Suprapubic skin (tissue), 4 donors: Measurements from ENCODE around the gene IFIH1. TPM values are rescaled to one million over a fixed set of nuclear protein-coding genes. Genes with fewer than 3 reads are reported as not detected.

ENCODE experiments used
- DNase-seq, 2 donors: peaks; one replicate each; pipeline ENCODE4 v3.0.0-alpha.2; 2019; ENCODE audit warnings: low spot score in 2 of 2
- H3K27ac ChIP-seq: fragments of 200-600 bp; sonication (generic); one replicate; pipeline ENCODE4 v1.5.1; 2019
- H3K27me3 ChIP-seq: fragments of 200-600 bp; sonication (generic); one replicate; pipeline ENCODE4 v1.5.1; 2019
- H3K36me3 ChIP-seq: fragments of 200-600 bp; sonication (generic); one replicate; pipeline ENCODE4 v1.5.1; 2019
- H3K4me1 ChIP-seq: fragments of 200-600 bp; sonication (generic); one replicate; pipeline ENCODE4 v1.5.1; 2019
- H3K4me3 ChIP-seq: fragments of 200-600 bp; sonication (generic); one replicate; pipeline ENCODE4 v1.5.1; 2019; ENCODE audit warnings: mild to moderate bottlenecking
- H3K9me3 ChIP-seq: fragments of 200-600 bp; sonication (generic); one replicate; pipeline ENCODE4 v1.5.1; 2019
- EP300 ChIP-seq: sonication (generic); formaldehyde crosslinking; IDR thresholded peaks from one replicate; pipeline ENCODE4 v1.6.1; 2017; ENCODE audit warnings: antibody characterized with exemption
- POLR2A ChIP-seq, 2 donors: fragments of 450-650 bp; IDR thresholded peaks; one replicate each; pipeline ENCODE4 v1.6.1; 2017; ENCODE audit warnings: antibody characterized with exemption in 2 of 2, mild to moderate bottlenecking in 2 of 2, moderate library complexity in 2 of 2
- POLR2AphosphoS5 ChIP-seq, 3 donors: sonication (generic); formaldehyde crosslinking; IDR thresholded peaks; one replicate each; pipeline ENCODE4 v1.6.1; 2017; ENCODE audit warnings: antibody characterized with exemption in 3 of 3
- WGBS: methylation state at CpG from one replicate; pipeline ENCODE4 v1.1.5; 2018; 5-methylcytosine and 5-hydroxymethylcytosine counted together
- total RNA-seq, 4 donors: library from RNA; depleted of rRNA; stranded (reverse); fragments of >200 nt; gene quantifications; one replicate each; pipeline ENCODE4 v1.1.0, GENCODE V29; 2016
- TF ChIP-seq, protein P1 (sequence below), 2 donors: fragments of 200-600 bp in 1 of 2; fragments of 450-650 bp in 1 of 2; sonication (generic) in 1 of 2; IDR thresholded peaks; one replicate each; pipeline ENCODE4 v1.5.1; 2016 to 2019; ENCODE audit warnings: antibody characterized with exemption in 2 of 2, mild to moderate bottlenecking in 1 of 2, moderate library complexity in 1 of 2

The IFIH1 gene
- total RNA-seq, 4 donors from 2014 or later: 8.7 to 20.7 (median 16.2) TPM

DNA sequence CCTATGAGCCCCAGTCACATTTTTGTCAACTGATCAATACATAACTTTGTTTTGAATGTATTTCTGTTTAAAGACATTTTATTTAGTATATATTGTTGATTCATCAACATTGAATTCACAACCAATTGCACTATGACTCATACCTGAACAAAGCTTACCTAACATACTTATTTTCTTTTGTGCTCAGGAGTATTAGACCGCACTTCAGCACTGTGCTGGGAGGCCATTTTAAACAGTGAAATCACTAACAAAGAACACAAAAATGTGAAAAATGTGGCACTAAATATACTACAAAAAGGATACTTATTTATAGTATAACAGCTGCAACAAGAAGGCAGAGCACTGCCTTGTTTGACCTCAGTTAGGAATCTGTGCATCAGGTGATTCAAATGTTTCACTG is 12.4 kb upstream of the IFIH1 start:
- H3K36me3 ChIP-seq: no peaks in the 10 kb centered on the region
- H3K9me3 ChIP-seq: no peaks in the 10 kb centered on the region
- H3K4me3 ChIP-seq: no peak overlapping the region
- no peak for DNase-seq
- H3K4me1 ChIP-seq: no peaks in the 10 kb centered on the region
- WGBS: 96% methylated on average over 1 of the region's 1 CpG
- H3K27ac ChIP-seq: no peak overlapping the region
- TF ChIP-seq, protein P1, sequence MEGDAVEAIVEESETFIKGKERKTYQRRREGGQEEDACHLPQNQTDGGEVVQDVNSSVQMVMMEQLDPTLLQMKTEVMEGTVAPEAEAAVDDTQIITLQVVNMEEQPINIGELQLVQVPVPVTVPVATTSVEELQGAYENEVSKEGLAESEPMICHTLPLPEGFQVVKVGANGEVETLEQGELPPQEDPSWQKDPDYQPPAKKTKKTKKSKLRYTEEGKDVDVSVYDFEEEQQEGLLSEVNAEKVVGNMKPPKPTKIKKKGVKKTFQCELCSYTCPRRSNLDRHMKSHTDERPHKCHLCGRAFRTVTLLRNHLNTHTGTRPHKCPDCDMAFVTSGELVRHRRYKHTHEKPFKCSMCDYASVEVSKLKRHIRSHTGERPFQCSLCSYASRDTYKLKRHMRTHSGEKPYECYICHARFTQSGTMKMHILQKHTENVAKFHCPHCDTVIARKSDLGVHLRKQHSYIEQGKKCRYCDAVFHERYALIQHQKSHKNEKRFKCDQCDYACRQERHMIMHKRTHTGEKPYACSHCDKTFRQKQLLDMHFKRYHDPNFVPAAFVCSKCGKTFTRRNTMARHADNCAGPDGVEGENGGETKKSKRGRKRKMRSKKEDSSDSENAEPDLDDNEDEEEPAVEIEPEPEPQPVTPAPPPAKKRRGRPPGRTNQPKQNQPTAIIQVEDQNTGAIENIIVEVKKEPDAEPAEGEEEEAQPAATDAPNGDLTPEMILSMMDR (IDR thresholded peaks at IDR 0.05): no peak
- TF ChIP-seq POLR2AphosphoS5 (IDR thresholded peaks at IDR 0.05) (no peak), EP300 (no peak), POLR2A (IDR thresholded peaks at IDR 0.05) (no peak)
- no peaks in the 10 kb centered on the region for H3K27me3 ChIP-seq

DNA sequence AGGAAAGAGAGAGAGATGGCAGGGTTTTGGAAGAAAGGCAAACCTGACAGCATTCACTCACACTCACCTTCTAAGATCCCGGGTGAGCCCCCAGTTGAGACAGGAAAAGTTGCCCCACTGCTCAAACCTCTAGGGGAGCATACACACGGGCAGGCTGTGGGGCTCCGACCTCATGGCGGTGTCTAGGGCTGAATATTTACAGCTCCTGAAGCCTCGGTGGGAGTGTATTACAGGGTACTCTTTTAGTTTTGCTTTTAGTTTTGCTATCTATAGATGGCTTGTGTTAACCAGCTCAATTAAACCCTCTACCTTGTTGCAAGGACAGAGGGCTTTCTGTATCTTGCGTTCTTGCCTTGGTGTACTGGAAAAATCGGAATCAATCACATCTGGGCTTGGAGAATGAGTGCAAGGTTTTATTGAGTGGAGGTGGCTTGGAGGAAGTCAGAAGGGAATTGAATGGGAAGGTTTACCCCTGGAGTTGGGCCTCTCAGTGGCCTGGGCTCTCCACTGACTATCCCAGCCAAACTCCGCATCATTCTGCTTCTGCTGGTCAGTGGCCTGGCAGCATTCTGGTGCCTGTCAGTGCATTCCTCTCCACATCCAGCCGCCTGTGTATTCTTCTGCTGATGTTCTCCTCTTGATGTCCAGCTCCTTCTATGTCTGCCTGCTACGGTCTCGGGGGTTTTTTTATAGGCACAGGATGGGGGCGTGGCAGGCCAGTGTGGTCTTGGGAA is 10.1 kb upstream of the IFIH1 start:
- H3K27me3 ChIP-seq: no peaks in the 10 kb centered on the region
- no peak for DNase-seq
- no peaks in the 10 kb centered on the region for H3K4me1 ChIP-seq
- TF ChIP-seq, protein P1 (IDR thresholded peaks at IDR 0.05): no peak
- TF ChIP-seq POLR2AphosphoS5 (IDR thresholded peaks at IDR 0.05) (no peak), EP300 (no peak), POLR2A (IDR thresholded peaks at IDR 0.05) (no peak)
- H3K4me3 ChIP-seq: no peak overlapping the region
- no peaks in the 10 kb centered on the region for H3K36me3 ChIP-seq
- 90% methylated on average over 12 of the region's 12 CpGs for WGBS
- H3K9me3 ChIP-seq: no peaks in the 10 kb centered on the region
- no peak overlapping the region for H3K27ac ChIP-seq

DNA sequence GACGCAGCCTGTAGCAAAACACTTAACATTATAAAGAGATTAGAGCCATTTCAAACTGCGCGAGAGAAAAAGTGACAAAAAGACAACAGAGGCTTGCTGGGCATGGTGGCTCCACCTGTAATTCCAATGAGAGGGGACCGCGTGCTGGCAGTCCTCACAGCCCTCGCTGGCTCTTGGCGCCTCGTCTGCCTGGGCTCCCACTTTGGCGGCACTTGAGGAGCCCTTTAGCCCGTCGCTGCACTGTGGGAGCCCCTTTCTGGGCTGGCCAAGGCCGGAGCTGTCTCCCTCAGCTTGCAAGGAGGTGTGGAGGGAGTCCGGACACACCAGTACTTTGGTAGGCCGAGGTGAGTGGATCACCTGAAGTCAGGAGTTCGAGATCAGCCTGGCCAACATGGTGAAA is 9.3 kb upstream of the IFIH1 start:
- Histone ChIP-seq H3K4me3 (no peak overlapping the region), H3K36me3 (no peaks in the 10 kb centered on the region), H3K27me3 (no peaks in the 10 kb centered on the region), H3K27ac (no peak overlapping the region), H3K9me3 (no peaks in the 10 kb centered on the region), H3K4me1 (no peaks in the 10 kb centered on the region)
- 92% methylated on average over 14 of the region's 15 CpGs for WGBS
- TF ChIP-seq POLR2A (IDR thresholded peaks at IDR 0.05) (no peak), POLR2AphosphoS5 (IDR thresholded peaks at IDR 0.05) (no peak)
- TF ChIP-seq, protein P1 (IDR thresholded peaks at IDR 0.05): no peak
- no peak for DNase-seq

DNA sequence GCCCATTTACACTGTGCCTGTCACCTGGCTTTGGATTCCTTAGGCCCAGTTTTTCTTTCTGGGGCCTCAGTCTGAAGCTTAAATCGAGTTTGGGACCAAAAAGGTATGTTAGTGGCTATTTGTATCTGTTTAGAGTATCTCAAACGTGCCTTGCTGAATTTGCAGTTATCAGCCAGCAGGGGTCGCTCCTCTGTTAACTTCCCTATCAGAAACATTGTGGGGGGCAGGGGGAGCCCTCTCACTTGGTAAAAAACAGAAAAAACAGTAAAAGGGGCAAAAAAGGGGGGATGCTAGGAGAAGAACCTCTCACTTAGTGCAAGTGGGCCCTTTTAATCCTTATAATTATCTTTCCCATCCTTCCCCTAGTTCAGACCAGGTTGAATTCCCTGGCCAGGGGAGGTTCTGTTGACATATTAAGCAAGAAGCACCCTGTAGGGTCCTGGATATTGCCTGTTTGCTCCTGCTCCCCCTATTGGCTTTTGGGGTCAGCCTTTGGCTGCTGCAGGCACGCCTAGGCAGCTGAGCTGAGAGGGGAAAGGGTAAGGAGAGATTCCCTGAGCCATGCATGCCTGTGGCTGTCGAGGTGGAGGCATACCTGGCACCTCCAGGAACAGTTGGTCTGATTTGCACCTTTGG is 8.8 kb upstream of the IFIH1 start:
- 77% methylated on average over 5 of the region's 5 CpGs for WGBS
- H3K4me3 ChIP-seq: no peak overlapping the region
- TF ChIP-seq POLR2A (IDR thresholded peaks at IDR 0.05) (no peak), POLR2AphosphoS5 (IDR thresholded peaks at IDR 0.05) (no peak), EP300 (no peak)
- TF ChIP-seq, protein P1 (IDR thresholded peaks at IDR 0.05): no peak

DNA sequence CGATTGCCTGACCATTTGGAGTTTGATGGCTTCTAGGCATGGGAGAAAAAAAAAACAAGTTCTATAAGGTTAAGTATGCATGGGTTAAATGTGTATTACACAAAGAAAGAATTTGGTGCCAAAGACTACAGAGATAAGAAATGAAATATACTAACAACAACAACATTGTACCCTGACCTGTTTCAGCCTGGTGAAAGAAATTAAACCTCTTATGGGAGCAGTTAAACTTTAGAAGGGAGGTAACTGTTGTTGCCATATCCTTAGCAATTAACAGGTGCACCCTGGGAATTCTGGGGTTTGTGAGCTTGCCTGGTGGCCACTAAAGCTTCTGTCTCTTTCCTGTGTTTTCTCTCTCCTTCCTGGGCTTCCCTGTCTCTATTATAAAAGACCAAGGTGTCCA is 6.5 kb upstream of the IFIH1 start:
- no peak for DNase-seq
- Histone ChIP-seq H3K4me1 (peaks cover 6% of the 10 kb centered on the region), H3K36me3 (no peaks in the 10 kb centered on the region), H3K27me3 (no peaks in the 10 kb centered on the region), H3K27ac (no peak overlapping the region), H3K4me3 (no peak overlapping the region), H3K9me3 (no peaks in the 10 kb centered on the region)
- 100% methylated on average over 1 of the region's 1 CpG for WGBS
- TF ChIP-seq POLR2A (IDR thresholded peaks at IDR 0.05) (no peak), EP300 (no peak), POLR2AphosphoS5 (IDR thresholded peaks at IDR 0.05) (no peak)
- TF ChIP-seq, protein P1 (IDR thresholded peaks at IDR 0.05): no peak

More for the DNA sequence above, 8.8 kb upstream of the IFIH1 start:
- Histone ChIP-seq H3K36me3 (no peaks in the 10 kb centered on the region), H3K4me1 (no peaks in the 10 kb centered on the region), H3K27me3 (no peaks in the 10 kb centered on the region), H3K27ac (no peak overlapping the region), H3K9me3 (no peaks in the 10 kb centered on the region)
- DNase-seq: no peak
